Measurements from ENCODE around the gene CD80.

GRCh38 chr3:119571688-119572087 is 12.3 kb upstream of the CD80 start:
- TF ChIP-seq SUZ12 (IDR thresholded peaks at IDR 0.05; ENCODE audit: extremely low read depth, insufficient read depth, insufficient read length) = no peak
- no peak for TF ChIP-seq ZNF274 (IDR thresholded peaks at IDR 0.05; ENCODE audit: low read depth, low read length)

Data from NT2/D1 (cell line).